ENCODE data around the gene KCNK10. TPM values are rescaled to one million over a fixed set of nuclear protein-coding genes. Genes with fewer than 3 reads are reported as not detected.
A peak's percentile ranks its signal among the peaks of the same experiment; 100 is the strongest.

KCNK10 gene
- total and polyA plus RNA-seq, 10 donors: 0.03 to 0.13 (median 0.08) TPM; not detected in 6

GRCh38 chr14:88185843-88186242, 137.2 kb downstream of the KCNK10 start:
- Histone ChIP-seq H3K4me3 (no peak overlapping the region), H3K9me3 (no peaks in the 10 kb centered on the region), H3K36me3 (no peaks in the 10 kb centered on the region), H3K4me1 (peaks cover 0 to 11% (median 9%) of the 10 kb centered on the region in 6 donors), H3K27ac (no peak overlapping the region), H3K27me3 (replicated peaks in 1 of 7) (peaks cover 0 to 3% (median 0%) of the 10 kb centered on the region in 7 donors)
- no peak for DNase-seq
- intact Hi-C loops (cut with DNase I; ENCODE audit: low total_unique reads): no loop called here
- 90 to 96% (median 96%) methylated on average over 5 to 22 of the region's 22 CpGs for WGBS, 5 donors
- no peak for TF ChIP-seq CTCF (IDR thresholded peaks at IDR 0.05 in 8 of 11, conservative IDR thresholded peaks at IDR 0.05 in 3 of 11)
- TF ChIP-seq POLR2AphosphoS5 (IDR thresholded peaks at IDR 0.05): no peak
- no peak for TF ChIP-seq POLR2A (IDR thresholded peaks at IDR 0.05)

- Histone ChIP-seq H3K27me3 (replicated peaks in 1 of 7) (peaks cover 0 to 3% (median 0%) of the 10 kb centered on the region in 7 donors), H3K4me1 (peaks cover 0 to 20% (median 9%) of the 10 kb centered on the region in 6 donors), H3K36me3 (no peaks in the 10 kb centered on the region), H3K27ac (no peak overlapping the region), H3K9me3 (no peaks in the 10 kb centered on the region), H3K4me3 (no peak overlapping the region)
- intact Hi-C loops (cut with DNase I; ENCODE audit: low total_unique reads): no loop called here
- DNase-seq: no peak
- 86 to 92% (median 90%) methylated on average over 8 of the region's 8 CpGs for WGBS, 5 donors
- no peak for TF ChIP-seq POLR2A (IDR thresholded peaks at IDR 0.05)
- no peak for TF ChIP-seq POLR2AphosphoS5 (IDR thresholded peaks at IDR 0.05)
- TF ChIP-seq CTCF (IDR thresholded peaks at IDR 0.05 in 8 of 11, conservative IDR thresholded peaks at IDR 0.05 in 3 of 11): no peak
Observed at GRCh38 chr14:88184956-88185355, 138.1 kb downstream of the KCNK10 start.

- intact Hi-C loops (cut with DNase I; ENCODE audit: low total_unique reads): no loop called here
Observed at GRCh38 chr14:88181072-88181471, 142.0 kb downstream of the KCNK10 start.

GRCh38 chr14:88179716-88180115, 143.4 kb downstream of the KCNK10 start:
- H3K36me3 ChIP-seq: no peaks in the 10 kb centered on the region
- no peaks in the 10 kb centered on the region for H3K9me3 ChIP-seq
- intact Hi-C loops (cut with DNase I; ENCODE audit: low total_unique reads): no loop called here
- no peak for DNase-seq
- peak overlapping the region in 1 of 8 donors; percentile 28 for H3K27ac ChIP-seq
- no peak for TF ChIP-seq CTCF (IDR thresholded peaks at IDR 0.05 in 8 of 11, conservative IDR thresholded peaks at IDR 0.05 in 3 of 11)
- TF ChIP-seq POLR2AphosphoS5 (IDR thresholded peaks at IDR 0.05): no peak
- no peak for TF ChIP-seq POLR2A (IDR thresholded peaks at IDR 0.05)
- H3K4me1 ChIP-seq: peaks cover 0 to 16% (median 3%) of the 10 kb centered on the region in 6 donors
- no peak overlapping the region for H3K4me3 ChIP-seq
- H3K27me3 ChIP-seq (replicated peaks in 1 of 7): no peaks in the 10 kb centered on the region
- 78 to 85% (median 81%) methylated on average over 6 of the region's 6 CpGs for WGBS, 5 donors

More at GRCh38 chr14:88181072-88181471, 142.0 kb downstream of the KCNK10 start:
- no peak for DNase-seq
- H3K4me1 ChIP-seq: peaks cover 0 to 16% (median 3%) of the 10 kb centered on the region in 6 donors
- 43 to 64% (median 59%) methylated on average over 5 of the region's 5 CpGs for WGBS, 5 donors
- TF ChIP-seq CTCF (IDR thresholded peaks at IDR 0.05 in 8 of 11, conservative IDR thresholded peaks at IDR 0.05 in 3 of 11): no peak
- no peak overlapping the region for H3K27ac ChIP-seq
- no peaks in the 10 kb centered on the region for H3K27me3 ChIP-seq (replicated peaks in 1 of 7)
- no peaks in the 10 kb centered on the region for H3K36me3 ChIP-seq
- no peaks in the 10 kb centered on the region for H3K9me3 ChIP-seq
- H3K4me3 ChIP-seq: no peak overlapping the region
